Lower leg skin (tissue), 4 donors: ENCODE measurements around the gene ZNF112. TPM values are rescaled to one million over a fixed set of nuclear protein-coding genes. Genes with fewer than 3 reads are reported as not detected.

Experiments used
- DNase-seq, 2 donors: peaks; one replicate each; pipeline ENCODE4 v3.0.0-alpha.2; 2019; ENCODE audit warnings: low spot score in 2 of 2
- H3K4me3 ChIP-seq: fragments of 200-600 bp; sonication (generic); 2 replicates; pipeline ENCODE4 v1.5.1; 2017; ENCODE audit warnings: mild to moderate bottlenecking, low read depth; ENCODE audit not compliant: poor library complexity, severe bottlenecking
- CTCF ChIP-seq, 3 donors: fragments of 450-650 bp; IDR thresholded peaks; one replicate each; pipeline ENCODE4 v1.5.1; 2016; ENCODE audit warnings: antibody characterized with exemption in 3 of 3, mild to moderate bottlenecking in 3 of 3, moderate library complexity in 2 of 3
- POLR2A ChIP-seq, 2 donors: fragments of 450-650 bp; IDR thresholded peaks; one replicate each; pipeline ENCODE4 v1.6.1; 2016 to 2017; ENCODE audit warnings: antibody characterized with exemption in 2 of 2, mild to moderate bottlenecking in 1 of 2, moderate library complexity in 1 of 2
- WGBS, 2 donors: methylation state at CpG; one replicate each; pipeline ENCODE4 v1.1.5; 2018; 5-methylcytosine and 5-hydroxymethylcytosine counted together
- intact Hi-C: fragments of 100-400 bp; cut with DNase I; formaldehyde crosslinking; loops from one replicate; pipeline ENCODE4 v1.15.0; 2023; ENCODE audit warnings: low total_unique reads
- total RNA-seq, 4 donors: library from RNA; depleted of rRNA; stranded (reverse); fragments of >200 nt; gene quantifications; one replicate each; pipeline ENCODE4 v1.1.0, GENCODE V29; 2016

The ZNF112 gene
- total RNA-seq, 4 donors from 2014 or later = 3.0 to 4.4 (median 3.9) TPM

DNA sequence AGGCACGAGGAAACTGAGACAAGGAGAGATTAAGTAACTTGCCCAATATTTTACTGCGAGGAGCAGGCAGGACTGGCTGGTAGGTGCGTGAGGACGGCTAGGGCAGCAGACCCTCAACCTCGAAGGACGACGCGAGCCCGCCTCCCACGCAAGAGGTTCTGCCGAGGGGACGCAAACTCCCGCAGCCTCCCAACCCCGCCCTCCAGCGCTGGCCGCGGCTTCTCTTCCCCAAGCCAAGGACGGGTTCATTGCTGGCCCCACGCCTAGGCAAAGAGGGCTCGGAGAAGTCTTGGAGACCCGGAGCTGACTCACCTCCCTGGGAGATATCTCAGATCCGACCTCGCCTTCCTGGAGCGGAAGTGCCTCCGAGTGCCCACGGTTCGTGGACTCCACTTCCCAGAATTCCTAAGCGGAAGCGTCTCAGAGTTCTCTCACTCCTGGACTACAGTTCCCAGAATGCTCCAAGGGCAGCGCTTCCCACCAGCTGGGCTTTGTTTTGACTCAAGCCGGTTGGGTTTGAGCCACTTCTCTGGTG, 51.8 kb downstream of the ZNF112 start, which contains the start of gene ZNF235:
TSS of gene ZNF235 (minus strand) at position 367 of the 535 bp plus-strand sequence. CDS start 1,621 bp downstream, outside the sequence.
- intact Hi-C loops = no loop called here

GRCh38 chr19:44303976-44304568, 52.4 kb downstream of the ZNF112 start:
- DNase-seq = no peak
- WGBS, 2 donors = 1 to 2% methylated on average over 11 of the region's 11 CpGs
- H3K4me3 ChIP-seq = peak overlapping the region; percentile 71
- TF ChIP-seq CTCF (IDR thresholded peaks at IDR 0.05) = no peak
- TF ChIP-seq POLR2A (IDR thresholded peaks at IDR 0.05) = no peak
- intact Hi-C loops = no loop called here

More for the DNA sequence above, 51.8 kb downstream of the ZNF112 start, which contains the start of gene ZNF235:
- 0% methylated on average over 31 of the region's 31 CpGs for WGBS, 2 donors
- DNase-seq = peak; percentile 92 to 97
- peak within 1 kb of the TSS; percentile 71 for H3K4me3 ChIP-seq
- TF ChIP-seq CTCF (IDR thresholded peaks at IDR 0.05) (no peak), POLR2A (IDR thresholded peaks at IDR 0.05) (no peak)

GRCh38 chr19:44303320-44303719, 53.2 kb downstream of the ZNF112 start:
- 59 to 62% methylated on average over 4 of the region's 4 CpGs for WGBS, 2 donors
- TF ChIP-seq POLR2A (IDR thresholded peaks at IDR 0.05) (no peak), CTCF (IDR thresholded peaks at IDR 0.05) (no peak)
- DNase-seq = no peak
- no peak overlapping the region for H3K4me3 ChIP-seq
- intact Hi-C loops = no loop called here

- 86% methylated on average over 4 of the region's 4 CpGs for WGBS, 2 donors
- no peak overlapping the region for H3K4me3 ChIP-seq
- TF ChIP-seq CTCF (IDR thresholded peaks at IDR 0.05) (no peak), POLR2A (IDR thresholded peaks at IDR 0.05) (no peak)
- DNase-seq = no peak
- intact Hi-C loops = no loop called here
Measured at GRCh38 chr19:44284968-44285367, 71.5 kb downstream of the ZNF112 start.

- intact Hi-C loops = no loop called here
- no peak for DNase-seq
- 92% methylated on average over 3 of the region's 3 CpGs for WGBS, 2 donors
- H3K4me3 ChIP-seq = no peak overlapping the region
- no peak for TF ChIP-seq CTCF (IDR thresholded peaks at IDR 0.05)
- TF ChIP-seq POLR2A (IDR thresholded peaks at IDR 0.05) = no peak
Measured at GRCh38 chr19:44282846-44283245, 73.6 kb downstream of the ZNF112 start.
